WTC11 (cell line): Measurements from ENCODE around the gene SERGEF. TPM values are rescaled to one million over a fixed set of nuclear protein-coding genes. Genes with fewer than 3 reads are reported as not detected.

Source experiments
- ATAC-seq: fragments of 200-7000 bp; cut with Tn5 transposase; 2 replicates; pipeline ENCODE4 v1.10.0; 2021; ENCODE audit warnings: mild to moderate bottlenecking, moderate library complexity
- CTCF ChIA-PET: fragments of 300-600 bp; sonication (Branson Sonifier 250); formaldehyde crosslinking; loops from one replicate; lab custom pipeline; 2021; ENCODE audit warnings: antibody characterized with exemption; lab: Charles Lee
- POLR2A ChIA-PET: fragments of 350-600 bp; sonication (Branson Sonifier 250); formaldehyde crosslinking; loops from one replicate; lab custom pipeline; 2021; ENCODE audit warnings: antibody characterized with exemption; lab: Charles Lee
- DNase-seq: peaks from one replicate; pipeline ENCODE4 v3.0.0; 2021; ENCODE audit warnings: low spot score
- H3K27ac Mint-ChIP-seq: 2 replicates; pipeline ENCODE4 v1.8.0; 2021; ENCODE audit warnings: mixed read lengths
- H3K27me3 Mint-ChIP-seq: 2 replicates; pipeline ENCODE4 v1.8.0; 2021; ENCODE audit warnings: low read depth, mild to moderate bottlenecking, moderate library complexity, mixed read lengths
- H3K36me3 Mint-ChIP-seq: 2 replicates; pipeline ENCODE4 v1.8.0; 2021; ENCODE audit warnings: mixed read lengths
- H3K4me1 Mint-ChIP-seq: 2 replicates; pipeline ENCODE4 v1.8.0; 2022; ENCODE audit warnings: mixed read lengths
- H3K4me3 Mint-ChIP-seq: 2 replicates; pipeline ENCODE4 v1.8.0; 2021; ENCODE audit warnings: mild to moderate bottlenecking, moderate library complexity, mixed read lengths
- H3K9me3 Mint-ChIP-seq: 2 replicates; pipeline ENCODE4 v1.8.0; 2021; ENCODE audit warnings: mixed read lengths
- ESRRA ChIP-seq: sonication (generic); formaldehyde crosslinking; IDR thresholded peaks from 2 replicates; pipeline ENCODE4 v1.8.1; 2022; ENCODE audit warnings: mild to moderate bottlenecking, missing genetic modification reagents, borderline replicate concordance
- FOXP1 ChIP-seq: sonication (generic); formaldehyde crosslinking; IDR thresholded peaks from 2 replicates; pipeline ENCODE4 v1.8.0; 2022; ENCODE audit warnings: missing genetic modification reagents, mild to moderate bottlenecking, moderate library complexity, borderline replicate concordance
- GRHL2 ChIP-seq: fragments of 250-450 bp; sonication (Bioruptor Pico); IDR thresholded peaks from 2 replicates; pipeline ENCODE4 v1.8.0; 2022; ENCODE audit warnings: mild to moderate bottlenecking, moderate library complexity; ENCODE audit not compliant: insufficient replicate concordance, severe bottlenecking
- IRF2 ChIP-seq: sonication (generic); formaldehyde crosslinking; IDR thresholded peaks from 2 replicates; pipeline ENCODE4 v1.8.0; 2022; ENCODE audit warnings: low read depth, missing genetic modification reagents, borderline replicate concordance
- KAT7 ChIP-seq: sonication (generic); formaldehyde crosslinking; IDR thresholded peaks from 2 replicates; pipeline ENCODE4 v1.8.1; 2023; ENCODE audit warnings: missing genetic modification reagents, mild to moderate bottlenecking, borderline replicate concordance
- MXD4 ChIP-seq: fragments of 250-450 bp; sonication (Bioruptor Pico); IDR thresholded peaks from 2 replicates; pipeline ENCODE4 v1.8.0; 2021; ENCODE audit warnings: mild to moderate bottlenecking, moderate library complexity, borderline replicate concordance
- NFE2L1 ChIP-seq: sonication (generic); formaldehyde crosslinking; IDR thresholded peaks from 2 replicates; pipeline ENCODE4 v1.8.1; 2023; ENCODE audit warnings: missing genetic modification reagents
- NR2C2 ChIP-seq: sonication (generic); formaldehyde crosslinking; IDR thresholded peaks from 2 replicates; pipeline ENCODE4 v1.8.0; 2022; ENCODE audit warnings: mild to moderate bottlenecking, missing genetic modification reagents
- SOX15 ChIP-seq: fragments of 250-450 bp; sonication (Bioruptor Pico); IDR thresholded peaks from 2 replicates; pipeline ENCODE4 v1.9.0; 2021; ENCODE audit warnings: mild to moderate bottlenecking
- TP53 ChIP-seq: sonication (generic); formaldehyde crosslinking; IDR thresholded peaks from 2 replicates; pipeline ENCODE4 v1.8.1; 2023; ENCODE audit warnings: mild to moderate bottlenecking, missing genetic modification reagents
- ZNF671 ChIP-seq: fragments of 250-450 bp; sonication (Bioruptor Pico); IDR thresholded peaks from 2 replicates; pipeline ENCODE4 v1.8.0; 2021; ENCODE audit warnings: mild to moderate bottlenecking
- total RNA-seq: library from RNA; stranded (reverse); gene quantifications from 3 replicates; pipeline ENCODE4 v1.2.3, GENCODE V29; 2021
- TF ChIP-seq, protein P1 (sequence below): sonication (generic); formaldehyde crosslinking; IDR thresholded peaks from 2 replicates; pipeline ENCODE4 v1.8.1; 2023; ENCODE audit warnings: mild to moderate bottlenecking, moderate library complexity, missing genetic modification reagents
- TF ChIP-seq, protein P2 (sequence below): sonication (generic); formaldehyde crosslinking; IDR thresholded peaks from 2 replicates; pipeline ENCODE4 v1.8.1; 2023; ENCODE audit warnings: mild to moderate bottlenecking, missing genetic modification reagents
- TF ChIP-seq, protein P3 (sequence below): sonication (generic); formaldehyde crosslinking; IDR thresholded peaks from 2 replicates; pipeline ENCODE4 v1.8.0; 2022; ENCODE audit warnings: mild to moderate bottlenecking, missing genetic modification reagents
- TF ChIP-seq, protein P4 (sequence below): sonication (generic); formaldehyde crosslinking; IDR thresholded peaks from 2 replicates; pipeline ENCODE4 v1.8.0; 2022; ENCODE audit warnings: missing genetic modification reagents
- TF ChIP-seq, protein P5 (sequence below): sonication (generic); formaldehyde crosslinking; IDR thresholded peaks from 2 replicates; pipeline ENCODE4 v1.8.1; 2022; ENCODE audit warnings: mild to moderate bottlenecking, missing genetic modification reagents, moderate library complexity, borderline replicate concordance

The SERGEF gene
- total RNA-seq, 1 experiment from 2014 or later, result 35.5 TPM

DNA sequence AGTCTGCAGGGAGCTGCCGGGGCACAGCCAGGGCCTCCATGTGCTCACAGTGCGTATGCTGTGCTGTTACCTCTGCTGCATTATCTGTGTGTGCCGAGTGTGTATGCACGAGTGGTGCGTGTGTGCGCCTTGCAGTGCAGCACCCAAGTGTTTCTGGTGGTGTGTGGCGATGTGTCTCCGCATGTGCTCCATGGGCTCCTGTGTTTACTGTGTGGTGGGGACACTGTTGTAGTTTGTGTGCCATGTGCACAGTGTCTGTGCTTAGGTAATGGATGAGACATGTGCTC is 246.8 kb downstream of the SERGEF start:
- H3K27ac Mint-ChIP-seq, result no peak overlapping the region
- CTCF ChIA-PET, result interaction anchor here (0.7 to 4.7 kb wide), 56 partner anchors 8 to 438 kb away, joined by 3 to 72 read pairs (median 8); partner anchors contain the start of genes KCNC1, MYOD1 and SERGEF
- H3K27me3 Mint-ChIP-seq, result no peaks in the 10 kb centered on the region
- no peak for DNase-seq
- TF ChIP-seq, protein P1, sequence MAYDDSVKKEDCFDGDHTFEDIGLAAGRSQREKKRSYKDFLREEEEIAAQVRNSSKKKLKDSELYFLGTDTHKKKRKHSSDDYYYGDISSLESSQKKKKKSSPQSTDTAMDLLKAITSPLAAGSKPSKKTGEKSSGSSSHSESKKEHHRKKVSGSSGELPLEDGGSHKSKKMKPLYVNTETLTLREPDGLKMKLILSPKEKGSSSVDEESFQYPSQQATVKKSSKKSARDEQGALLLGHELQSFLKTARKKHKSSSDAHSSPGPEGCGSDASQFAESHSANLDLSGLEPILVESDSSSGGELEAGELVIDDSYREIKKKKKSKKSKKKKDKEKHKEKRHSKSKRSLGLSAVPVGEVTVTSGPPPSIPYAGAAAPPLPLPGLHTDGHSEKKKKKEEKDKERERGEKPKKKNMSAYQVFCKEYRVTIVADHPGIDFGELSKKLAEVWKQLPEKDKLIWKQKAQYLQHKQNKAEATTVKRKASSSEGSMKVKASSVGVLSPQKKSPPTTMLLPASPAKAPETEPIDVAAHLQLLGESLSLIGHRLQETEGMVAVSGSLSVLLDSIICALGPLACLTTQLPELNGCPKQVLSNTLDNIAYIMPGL (CRISPR knock-in tag), result no peak
- TF ChIP-seq TP53 (CRISPR knock-in tag), result no peak
- TF ChIP-seq KAT7 (CRISPR knock-in tag), result no peak
- TF ChIP-seq, protein P2, sequence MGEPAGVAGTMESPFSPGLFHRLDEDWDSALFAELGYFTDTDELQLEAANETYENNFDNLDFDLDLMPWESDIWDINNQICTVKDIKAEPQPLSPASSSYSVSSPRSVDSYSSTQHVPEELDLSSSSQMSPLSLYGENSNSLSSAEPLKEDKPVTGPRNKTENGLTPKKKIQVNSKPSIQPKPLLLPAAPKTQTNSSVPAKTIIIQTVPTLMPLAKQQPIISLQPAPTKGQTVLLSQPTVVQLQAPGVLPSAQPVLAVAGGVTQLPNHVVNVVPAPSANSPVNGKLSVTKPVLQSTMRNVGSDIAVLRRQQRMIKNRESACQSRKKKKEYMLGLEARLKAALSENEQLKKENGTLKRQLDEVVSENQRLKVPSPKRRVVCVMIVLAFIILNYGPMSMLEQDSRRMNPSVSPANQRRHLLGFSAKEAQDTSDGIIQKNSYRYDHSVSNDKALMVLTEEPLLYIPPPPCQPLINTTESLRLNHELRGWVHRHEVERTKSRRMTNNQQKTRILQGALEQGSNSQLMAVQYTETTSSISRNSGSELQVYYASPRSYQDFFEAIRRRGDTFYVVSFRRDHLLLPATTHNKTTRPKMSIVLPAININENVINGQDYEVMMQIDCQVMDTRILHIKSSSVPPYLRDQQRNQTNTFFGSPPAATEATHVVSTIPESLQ (CRISPR knock-in tag), result no peak
- TF ChIP-seq, protein P3, sequence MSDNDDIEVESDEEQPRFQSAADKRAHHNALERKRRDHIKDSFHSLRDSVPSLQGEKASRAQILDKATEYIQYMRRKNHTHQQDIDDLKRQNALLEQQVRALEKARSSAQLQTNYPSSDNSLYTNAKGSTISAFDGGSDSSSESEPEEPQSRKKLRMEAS (CRISPR knock-in tag), result no peak
- no peak for TF ChIP-seq FOXP1 (CRISPR knock-in tag)
- no peak for TF ChIP-seq IRF2 (CRISPR knock-in tag)
- peaks cover 8% of the 10 kb centered on the region; the same call in 1 of the 2 replicates for H3K4me1 Mint-ChIP-seq
- H3K4me3 Mint-ChIP-seq, result no peak overlapping the region
- no peaks in the 10 kb centered on the region for H3K36me3 Mint-ChIP-seq
- ATAC-seq, result no peak
- no peaks in the 10 kb centered on the region for H3K9me3 Mint-ChIP-seq
- POLR2A ChIA-PET, result no interaction called here

DNA sequence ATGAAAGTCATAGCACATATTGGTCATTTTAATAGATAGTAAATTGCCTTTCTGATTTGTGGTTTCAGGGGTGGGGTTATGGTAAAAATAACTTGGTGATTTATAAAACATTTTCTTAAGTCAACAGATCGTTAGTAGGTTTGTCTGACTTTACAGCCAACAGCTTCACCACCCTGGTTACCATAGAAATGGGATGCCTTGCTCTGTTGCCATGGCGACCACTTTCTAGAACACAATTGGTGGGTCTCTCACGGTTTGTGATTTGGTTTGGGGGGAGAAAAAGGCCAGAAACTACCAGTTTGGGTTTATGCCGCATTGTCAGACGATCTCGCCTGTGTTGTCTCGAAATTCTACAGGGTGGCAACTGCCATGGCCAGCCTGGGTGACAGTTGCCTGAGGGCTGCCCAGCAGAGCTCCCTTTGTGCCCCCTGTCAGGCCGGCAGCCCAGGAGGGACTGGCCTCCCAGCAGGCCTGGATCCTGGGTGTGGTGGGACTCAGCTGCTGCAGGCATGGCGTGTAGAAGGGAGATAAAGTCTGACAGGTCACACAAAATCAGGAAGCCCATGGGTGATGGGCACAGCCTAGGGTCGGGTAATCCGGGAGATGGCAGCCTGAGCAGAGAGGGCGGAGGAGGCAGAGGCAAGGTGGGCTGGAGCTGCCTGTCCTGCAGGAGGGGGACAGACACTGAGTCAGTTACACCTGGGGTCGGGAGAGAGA is 247.3 kb downstream of the SERGEF start:
- ATAC-seq (no peak), DNase-seq (no peak)
- Mint-ChIP-seq H3K4me3 (no peak overlapping the region), H3K9me3 (no peaks in the 10 kb centered on the region), H3K27ac (no peak overlapping the region), H3K27me3 (no peaks in the 10 kb centered on the region), H3K36me3 (no peaks in the 10 kb centered on the region), H3K4me1 (peaks cover 8% of the 10 kb centered on the region; the same call in 1 of the 2 replicates)
- TF ChIP-seq NR2C2, result no peak
- TF ChIP-seq, protein P4, sequence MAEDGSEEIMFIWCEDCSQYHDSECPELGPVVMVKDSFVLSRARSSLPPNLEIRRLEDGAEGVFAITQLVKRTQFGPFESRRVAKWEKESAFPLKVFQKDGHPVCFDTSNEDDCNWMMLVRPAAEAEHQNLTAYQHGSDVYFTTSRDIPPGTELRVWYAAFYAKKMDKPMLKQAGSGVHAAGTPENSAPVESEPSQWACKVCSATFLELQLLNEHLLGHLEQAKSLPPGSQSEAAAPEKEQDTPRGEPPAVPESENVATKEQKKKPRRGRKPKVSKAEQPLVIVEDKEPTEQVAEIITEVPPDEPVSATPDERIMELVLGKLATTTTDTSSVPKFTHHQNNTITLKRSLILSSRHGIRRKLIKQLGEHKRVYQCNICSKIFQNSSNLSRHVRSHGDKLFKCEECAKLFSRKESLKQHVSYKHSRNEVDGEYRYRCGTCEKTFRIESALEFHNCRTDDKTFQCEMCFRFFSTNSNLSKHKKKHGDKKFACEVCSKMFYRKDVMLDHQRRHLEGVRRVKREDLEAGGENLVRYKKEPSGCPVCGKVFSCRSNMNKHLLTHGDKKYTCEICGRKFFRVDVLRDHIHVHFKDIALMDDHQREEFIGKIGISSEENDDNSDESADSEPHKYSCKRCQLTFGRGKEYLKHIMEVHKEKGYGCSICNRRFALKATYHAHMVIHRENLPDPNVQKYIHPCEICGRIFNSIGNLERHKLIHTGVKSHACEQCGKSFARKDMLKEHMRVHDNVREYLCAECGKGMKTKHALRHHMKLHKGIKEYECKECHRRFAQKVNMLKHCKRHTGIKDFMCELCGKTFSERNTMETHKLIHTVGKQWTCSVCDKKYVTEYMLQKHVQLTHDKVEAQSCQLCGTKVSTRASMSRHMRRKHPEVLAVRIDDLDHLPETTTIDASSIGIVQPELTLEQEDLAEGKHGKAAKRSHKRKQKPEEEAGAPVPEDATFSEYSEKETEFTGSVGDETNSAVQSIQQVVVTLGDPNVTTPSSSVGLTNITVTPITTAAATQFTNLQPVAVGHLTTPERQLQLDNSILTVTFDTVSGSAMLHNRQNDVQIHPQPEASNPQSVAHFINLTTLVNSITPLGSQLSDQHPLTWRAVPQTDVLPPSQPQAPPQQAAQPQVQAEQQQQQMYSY (CRISPR knock-in tag), result no peak
- no peak for TF ChIP-seq SOX15
- no peak for TF ChIP-seq ESRRA (CRISPR knock-in tag)
- no peak for TF ChIP-seq NFE2L1 (CRISPR knock-in tag)
- TF ChIP-seq MXD4 (CRISPR knock-in tag), result no peak
- no peak for TF ChIP-seq ZNF671 (CRISPR knock-in tag)
- TF ChIP-seq GRHL2 (CRISPR knock-in tag), result no peak
- TF ChIP-seq, protein P5, sequence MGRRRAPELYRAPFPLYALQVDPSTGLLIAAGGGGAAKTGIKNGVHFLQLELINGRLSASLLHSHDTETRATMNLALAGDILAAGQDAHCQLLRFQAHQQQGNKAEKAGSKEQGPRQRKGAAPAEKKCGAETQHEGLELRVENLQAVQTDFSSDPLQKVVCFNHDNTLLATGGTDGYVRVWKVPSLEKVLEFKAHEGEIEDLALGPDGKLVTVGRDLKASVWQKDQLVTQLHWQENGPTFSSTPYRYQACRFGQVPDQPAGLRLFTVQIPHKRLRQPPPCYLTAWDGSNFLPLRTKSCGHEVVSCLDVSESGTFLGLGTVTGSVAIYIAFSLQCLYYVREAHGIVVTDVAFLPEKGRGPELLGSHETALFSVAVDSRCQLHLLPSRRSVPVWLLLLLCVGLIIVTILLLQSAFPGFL (CRISPR knock-in tag), result no peak
- ChIA-PET POLR2A (no interaction called here), CTCF (interaction anchor here (1.2 to 4.7 kb wide), 13 partner anchors 9 to 214 kb away, joined by 3 to 72 read pairs (median 9); no protein-coding TSS in a partner anchor)
